Endothelial cell of hepatic sinusoid (primary cell): ENCODE results near the gene SRD5A3.

Source experiments
- in situ Hi-C: cut with HindIII; loops from 2 replicates; pipeline ENCODE4 v1.10.0; 2017; ENCODE audit warnings: low sequenced_read_pairs

Gene SRD5A3

DNA sequence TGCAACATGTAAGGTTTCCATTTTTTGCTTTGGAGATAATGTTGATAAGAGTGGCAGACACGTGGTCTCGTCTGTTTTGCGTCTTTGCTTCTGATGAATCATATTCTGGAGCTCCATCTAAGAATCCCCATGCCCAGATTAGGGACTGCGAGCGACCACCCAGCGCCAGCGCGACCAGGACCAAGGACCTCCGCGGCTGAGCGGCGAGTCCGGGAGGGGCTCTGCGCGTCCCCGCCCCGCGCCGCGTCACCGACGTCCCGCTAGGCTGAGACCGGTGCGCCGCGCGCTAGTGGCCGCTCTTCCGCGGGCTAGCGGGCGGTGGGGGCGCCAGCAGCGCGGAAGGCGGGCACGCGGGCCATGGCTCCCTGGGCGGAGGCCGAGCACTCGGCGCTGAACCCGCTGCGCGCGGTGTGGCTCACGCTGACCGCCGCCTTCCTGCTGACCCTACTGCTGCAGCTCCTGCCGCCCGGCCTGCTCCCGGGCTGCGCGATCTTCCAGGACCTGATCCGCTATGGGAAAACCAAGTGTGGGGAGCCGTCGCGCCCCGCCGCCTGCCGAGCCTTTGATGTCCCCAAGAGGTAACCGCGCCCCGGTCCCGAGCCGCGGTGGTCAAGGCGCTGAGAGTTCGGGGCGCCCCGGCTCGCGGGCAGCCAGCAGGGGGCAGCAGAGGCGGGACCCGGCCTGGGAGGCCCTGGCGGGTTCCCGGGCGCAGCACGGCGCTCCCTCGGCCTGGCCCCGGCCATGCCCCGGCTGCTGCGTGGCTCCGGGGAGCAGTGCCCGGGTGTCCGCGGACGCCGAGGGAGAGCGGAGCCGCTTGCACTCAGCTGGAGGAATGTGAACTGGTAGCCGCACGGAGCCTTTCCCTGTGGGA is at the start of gene SRD5A3:
Gene SRD5A3, plus strand, starts transcription at position 263 of the 871 bp plus-strand sequence. Its CDS starts 95 bp downstream, at position 358.
- in situ Hi-C loops, result loop anchor here (5.0 kb wide), 3 partner anchors 46 to 521 kb away; no protein-coding TSS in a partner anchor

DNA sequence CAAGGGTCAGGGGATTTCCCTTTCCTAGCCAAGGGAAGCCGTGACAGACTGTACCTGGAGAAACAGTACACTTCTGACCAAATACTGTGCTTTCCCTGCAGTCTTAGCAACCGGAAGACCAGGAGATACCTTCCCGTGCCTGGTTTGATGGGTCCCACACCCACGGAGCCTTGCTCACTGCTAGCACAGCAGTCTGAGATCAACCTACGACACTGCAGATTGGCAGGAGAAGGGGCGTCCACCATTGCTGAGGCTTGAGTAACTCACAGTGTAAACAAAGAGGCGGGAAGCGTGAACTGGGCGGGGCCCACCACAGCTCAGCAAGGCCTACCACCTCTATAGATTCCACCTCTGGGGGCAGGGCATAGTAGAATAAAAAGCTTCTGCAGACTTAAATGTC is 48.7 kb upstream of the SRD5A3 start:
- in situ Hi-C loops, result no loop called here

- in situ Hi-C loops, result no loop called here
These were observed 42.3 kb upstream of the SRD5A3 start for GRCh38 chr4:55303760-55304165.

- in situ Hi-C loops, result no loop called here
These were observed 41.7 kb upstream of the SRD5A3 start for GRCh38 chr4:55304303-55304702.

GRCh38 chr4:55308071-55308470 is 38.0 kb upstream of the SRD5A3 start:
- in situ Hi-C loops, result no loop called here

- in situ Hi-C loops, result loop anchor here (5.0 kb wide), 1 partner anchor 310 kb away; no protein-coding TSS in a partner anchor
These were observed 34.1 kb upstream of the SRD5A3 start for GRCh38 chr4:55311792-55312488.

GRCh38 chr4:55312489-55313101 is 33.4 kb upstream of the SRD5A3 start:
- in situ Hi-C loops, result loop anchor here (5.0 kb wide), 1 partner anchor 310 kb away; no protein-coding TSS in a partner anchor

GRCh38 chr4:55314141-55314820 is 31.8 kb upstream of the SRD5A3 start:
- in situ Hi-C loops, result loop anchor here (5.0 kb wide), 1 partner anchor 312 kb away; no protein-coding TSS in a partner anchor

DNA sequence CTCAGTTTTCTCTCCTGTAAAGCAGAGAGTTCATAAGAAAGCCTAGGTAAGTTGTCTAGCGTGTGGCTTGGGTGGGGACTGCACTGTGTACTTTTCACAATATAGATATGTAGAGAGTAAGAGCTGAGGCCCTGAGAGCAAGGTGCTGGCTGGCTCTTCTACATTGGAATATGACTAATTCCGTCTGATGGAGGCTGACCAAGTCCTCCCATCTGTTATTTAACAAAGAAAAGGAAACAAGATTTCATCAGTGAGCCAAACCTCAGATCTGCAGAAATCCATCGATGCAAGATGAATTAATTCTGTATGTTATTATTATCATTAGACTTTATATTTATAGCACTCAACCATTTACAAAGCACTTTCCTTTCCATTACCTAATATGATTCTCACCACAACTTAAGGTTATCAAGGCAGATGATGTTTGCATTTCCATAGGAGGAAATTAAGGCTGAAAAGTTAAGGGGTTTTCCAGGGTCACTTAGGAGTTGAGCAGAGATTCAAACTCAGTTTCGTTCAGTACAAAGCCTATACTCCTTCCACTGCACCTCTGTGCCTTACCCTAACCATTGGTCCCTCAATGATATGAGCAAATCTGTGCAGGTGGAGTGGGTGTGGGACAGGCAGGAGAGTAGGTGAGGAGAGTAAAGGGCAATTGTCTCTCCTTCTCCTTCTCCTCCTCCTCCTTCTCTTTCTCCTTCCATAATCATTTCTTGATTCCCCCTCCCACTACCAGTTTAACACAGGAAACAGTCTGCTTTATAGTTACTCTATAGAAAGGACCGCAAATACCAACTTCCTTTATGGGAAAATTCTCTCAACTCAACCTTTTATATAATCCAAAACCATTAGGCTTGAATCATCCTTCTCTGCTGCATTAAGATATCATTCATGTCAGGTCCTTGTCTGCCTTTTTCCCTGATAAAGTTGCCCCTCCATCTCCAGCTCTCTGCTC is 27.6 kb upstream of the SRD5A3 start:
- in situ Hi-C loops, result no loop called here

GRCh38 chr4:55321707-55322264 is 24.3 kb upstream of the SRD5A3 start:
- in situ Hi-C loops, result loop anchor here (5.0 kb wide), 1 partner anchor 349 kb away; no protein-coding TSS in a partner anchor

DNA sequence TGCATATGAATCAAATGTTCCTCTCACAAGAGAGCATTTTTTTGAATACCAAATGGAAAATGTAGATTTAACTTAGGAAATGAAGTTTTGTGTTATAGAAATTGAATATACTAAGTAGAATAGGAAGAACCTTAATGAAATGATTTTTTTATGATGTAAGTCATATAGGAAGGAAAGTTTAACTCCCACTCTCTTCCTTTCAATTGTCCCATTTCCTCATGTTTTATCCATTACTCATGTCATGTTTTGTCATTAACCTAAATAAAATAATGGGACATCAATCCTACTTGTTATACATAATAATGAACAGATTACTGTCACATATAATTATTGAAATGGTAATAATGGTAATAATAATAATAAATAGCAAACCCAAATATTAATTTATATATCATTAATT is 22.7 kb upstream of the SRD5A3 start:
- in situ Hi-C loops, result loop anchor here (5.0 kb wide), 1 partner anchor 351 kb away; no protein-coding TSS in a partner anchor

DNA sequence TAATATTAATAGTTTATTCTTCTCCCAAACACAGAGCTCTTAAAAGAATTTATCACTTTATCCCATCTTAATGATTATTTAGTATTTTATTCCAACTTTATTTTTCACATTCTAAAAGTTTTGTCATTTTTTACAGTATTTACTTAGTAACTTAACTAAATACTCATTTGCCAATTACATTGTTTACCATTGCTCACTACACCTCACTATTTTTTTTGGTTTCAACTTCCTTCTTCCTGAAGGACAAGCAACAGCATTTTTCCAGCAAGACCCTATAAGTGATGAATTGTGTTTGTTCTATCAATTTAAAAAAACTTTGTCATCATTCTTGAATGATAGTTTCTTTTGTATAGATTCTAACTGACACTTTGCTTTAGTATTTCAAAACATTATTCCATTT is 19.4 kb upstream of the SRD5A3 start:
- in situ Hi-C loops, result no loop called here

DNA sequence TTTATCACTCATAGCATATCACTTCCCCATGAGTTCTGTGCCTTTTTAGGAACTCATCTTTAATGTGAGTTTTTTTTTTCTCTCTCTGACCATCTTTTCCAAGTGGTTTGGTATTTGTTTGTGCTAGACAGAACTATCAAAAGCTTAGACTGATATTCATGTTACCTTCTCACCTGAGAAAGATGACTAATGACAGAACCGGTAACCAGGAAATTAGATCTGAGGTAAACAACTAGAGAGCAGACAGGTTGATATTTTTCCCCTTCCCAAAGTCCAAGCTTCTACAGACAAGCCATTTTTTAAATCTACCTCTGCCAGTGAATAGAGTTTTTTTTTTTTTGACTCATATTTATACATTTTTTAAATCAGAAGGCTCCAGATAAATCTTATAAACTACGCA is 17.0 kb upstream of the SRD5A3 start:
- in situ Hi-C loops, result no loop called here

DNA sequence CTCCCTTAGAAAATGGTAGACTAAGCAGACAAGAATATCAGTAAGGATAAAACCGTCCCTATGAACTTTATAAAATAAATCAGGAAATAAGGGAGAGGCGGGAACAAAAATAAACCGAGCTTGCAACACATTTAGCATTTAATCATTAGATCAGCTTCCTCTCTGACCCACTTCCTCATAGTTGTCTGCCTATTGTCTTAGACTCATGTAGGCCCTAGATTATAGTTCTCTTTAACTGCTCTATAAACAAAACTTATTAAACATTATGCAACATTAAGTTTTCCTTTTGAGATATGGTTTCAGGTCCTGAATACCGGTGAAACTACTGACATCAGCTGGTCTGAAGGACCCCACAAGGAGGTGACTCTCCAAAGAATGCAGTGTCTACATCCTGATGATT is 15.8 kb upstream of the SRD5A3 start:
- in situ Hi-C loops, result no loop called here

DNA sequence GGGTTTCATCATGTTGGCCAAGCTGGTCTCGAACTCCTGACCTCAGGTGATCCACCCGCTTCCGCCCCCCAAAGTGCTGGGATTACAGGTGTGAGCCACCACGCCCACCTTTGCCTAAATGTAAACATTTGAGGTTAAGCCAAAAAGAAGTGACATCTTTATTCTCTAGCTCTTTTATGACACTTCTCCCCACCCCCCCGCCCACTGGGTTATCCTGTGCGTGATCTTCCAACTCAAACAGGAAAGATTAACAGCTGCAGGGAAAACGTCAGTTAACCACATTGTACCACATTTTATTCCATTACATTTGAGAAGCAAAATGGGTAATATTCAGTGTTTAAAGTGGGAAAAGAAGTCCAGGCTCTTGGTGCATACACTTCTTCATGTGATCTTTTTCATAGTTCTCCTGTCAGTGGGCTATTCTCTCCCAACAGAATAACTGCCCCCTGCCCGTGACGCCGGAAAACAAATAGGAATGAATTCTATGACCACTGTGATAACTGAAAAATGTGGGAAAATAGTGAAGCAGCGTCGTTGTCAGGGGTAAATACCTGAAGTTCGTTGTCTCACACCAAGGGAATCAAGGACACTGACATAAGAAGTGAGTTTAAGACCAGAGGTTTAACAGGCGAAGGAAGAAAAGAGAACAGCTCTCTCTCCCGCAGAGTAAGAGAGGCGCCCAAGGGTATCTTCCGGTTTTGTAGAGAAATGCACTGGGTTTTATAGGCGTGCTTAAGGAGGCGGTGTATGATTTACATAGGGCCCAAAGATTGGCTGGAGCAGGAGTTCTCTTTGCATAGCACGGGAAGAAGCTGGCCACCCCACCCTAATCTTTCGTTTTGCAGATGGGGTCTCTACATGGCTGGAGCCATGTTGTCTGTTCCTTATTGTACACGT is 9.7 kb upstream of the SRD5A3 start:
- in situ Hi-C loops, result no loop called here

- in situ Hi-C loops, result no loop called here
These were observed 8.1 kb upstream of the SRD5A3 start for GRCh38 chr4:55337944-55338343.

GRCh38 chr4:55338486-55338885 is 7.6 kb upstream of the SRD5A3 start:
- in situ Hi-C loops, result no loop called here

DNA sequence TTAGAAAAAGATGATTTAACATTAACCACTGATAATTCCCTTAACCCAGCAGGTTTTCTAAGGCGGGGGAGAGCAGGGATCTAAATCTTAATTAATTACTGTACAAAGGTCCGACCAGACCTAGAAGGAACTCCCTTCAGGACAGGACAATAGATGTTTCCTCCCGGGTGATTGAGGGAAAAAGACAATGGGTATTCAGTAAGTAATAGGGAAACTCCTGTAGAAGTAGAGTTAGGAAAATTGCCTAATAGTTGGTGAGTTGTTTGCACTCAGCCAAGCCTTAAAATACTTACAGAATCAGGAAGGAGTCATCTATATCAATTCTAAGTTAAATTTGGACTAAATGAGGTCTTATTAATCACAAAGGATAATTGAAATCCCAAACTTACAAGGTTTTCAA is 5.8 kb upstream of the SRD5A3 start:
- in situ Hi-C loops, result no loop called here
